ENCODE data around the gene GNMT. TPM values are rescaled to one million over a fixed set of nuclear protein-coding genes. Genes with fewer than 3 reads are reported as not detected.

GNMT gene
- total and polyA plus RNA-seq, 9 of the 15 experiments (the other 6 are each of a cell fraction or from before 2014, with no cell fraction given): 0.11 to 0.29 (median 0.15) TPM; not detected in 6

GRCh38 chr6:42963855-42964605 lies 3.5 kb downstream of the GNMT start:
- peak; percentile 97 for FAIRE-seq
- Histone ChIP-seq H3K4me2 (ENCODE audit: insufficient read depth, low read length) (no peak overlapping the region), H3K9ac (ENCODE audit: insufficient read depth in 1 of 2, low read depth in 2 of 2, low read length in 2 of 2) (peak overlapping the region in 1 of 2 experiments; percentile 72; a peak in 2 of 4 replicates), H3K4me1 (replicated peaks in 1 of 2; ENCODE audit: control insufficient read depth in 2 of 2, insufficient read depth in 2 of 2, low read length in 2 of 2) (peaks cover 0 to 14% of the 10 kb centered on the region in 2 experiments; a peak in 2 of 5 replicates), H3K36me3 (ENCODE audit: control insufficient read depth, insufficient read depth, low read length) (peaks cover 41% of the 10 kb centered on the region; the same call in 2 of the 3 replicates), H3K9me3 (replicated peaks; ENCODE audit: control insufficient read depth, insufficient read depth, low read depth, low read length) (no peaks in the 10 kb centered on the region), H4K20me1 (replicated peaks; ENCODE audit: control insufficient read depth, insufficient read depth, low read length) (no peaks in the 10 kb centered on the region), H3K27ac (ENCODE audit: extremely low read depth, low read depth, low read length) (no peak overlapping the region), H3K79me2 (ENCODE audit: control insufficient read depth, insufficient read depth, low read length) (no peaks in the 10 kb centered on the region), H2AFZ (ENCODE audit: low read depth, low read length) (no peak overlapping the region), H3K4me3 (no peak overlapping the region), H3K27me3 (ENCODE audit: control insufficient read depth in 2 of 2, insufficient read depth in 2 of 2, low read length in 2 of 2) (no peaks in the 10 kb centered on the region), H3K9me1 (ENCODE audit: control insufficient read depth, insufficient read depth, low read length) (no peaks in the 10 kb centered on the region)
- POLR2A ChIA-PET: interaction anchor here (0.5 to 3.5 kb wide), 5 partner anchors 10 to 701 kb away, joined by 3 to 22 read pairs (median 4); no protein-coding TSS in a partner anchor
- CTCF ChIA-PET (ENCODE audit: low intra/inter-chr PET ratio): interaction anchor here (0.8 to 2.6 kb wide), 2 partner anchors 107 to 179 kb away, joined by 3 to 14 read pairs; no protein-coding TSS in a partner anchor
- peak; percentile 75 to 87 (median 81) for DNase-seq (ENCODE audit: extremely low read depth in 1 of 4, low spot score in 3 of 4)
- in situ Hi-C loops (cut with MboI) (no loop called here), intact Hi-C loops (cut with micrococcal nuclease) (loop anchor here (2.0 to 5.0 kb wide), 2 partner anchors 62 to 179 kb away; no protein-coding TSS in a partner anchor)
- 63% methylated on average over 9 of the region's 9 CpGs for WGBS (ENCODE audit: insufficient coverage, low coverage, missing lambda C conversion rate)
- peak; percentile 98 for ATAC-seq
- TSS peak; percentile 35 for BruUV-seq (replicated peaks)
- TF ChIP-seq ZNF395 (CRISPR knock-in tag; IDR thresholded peaks at IDR 0.05) (no peak), TCF7L2 (IDR thresholded peaks at IDR 0.05; ENCODE audit: low read depth, low read length) (no peak), CBX5 (IDR thresholded peaks at IDR 0.05; ENCODE audit: borderline replicate concordance, low read depth) (no peak), ELK1 (CRISPR knock-in tag; IDR thresholded peaks at IDR 0.05) (no peak), FOXP1 (CRISPR knock-in tag; IDR thresholded peaks at IDR 0.05) (no peak), ZNF766 (CRISPR knock-in tag; conservative IDR thresholded peaks at IDR 0.05) (no peak), POLR3G (IDR thresholded peaks at IDR 0.05; ENCODE audit: extremely low read depth, insufficient read length, insufficient replicate concordance) (no peak), PCBP1 (IDR thresholded peaks at IDR 0.05; ENCODE audit: low read depth, low read length, poor library complexity, severe bottlenecking) (no peak), CHAMP1 (IDR thresholded peaks at IDR 0.05) (no peak), MCM5 (IDR thresholded peaks at IDR 0.05; ENCODE audit: low read depth) (no peak), ZNF134 (CRISPR knock-in tag; conservative IDR thresholded peaks at IDR 0.05) (no peak), DEAF1 (CRISPR knock-in tag; IDR thresholded peaks at IDR 0.05) (peak; percentile 51; the same call in 1 of the 2 replicates), GATA2 (CRISPR knock-in tag; IDR thresholded peaks at IDR 0.05) (no peak), NCOA2 (IDR thresholded peaks at IDR 0.05; ENCODE audit: partially characterized antibody in 2 of 2) (no peak), HDAC6 (IDR thresholded peaks at IDR 0.05; ENCODE audit: low read depth, low read length) (no peak)

Measured in K562 (cell line).